Measurements from ENCODE around the gene INTS15. TPM values are rescaled to one million over a fixed set of nuclear protein-coding genes. Genes with fewer than 3 reads are reported as not detected.

INTS15 gene
- total and polyA plus RNA-seq, 2 experiments from 2014 or later, result 7.0 to 27.0 TPM

DNA sequence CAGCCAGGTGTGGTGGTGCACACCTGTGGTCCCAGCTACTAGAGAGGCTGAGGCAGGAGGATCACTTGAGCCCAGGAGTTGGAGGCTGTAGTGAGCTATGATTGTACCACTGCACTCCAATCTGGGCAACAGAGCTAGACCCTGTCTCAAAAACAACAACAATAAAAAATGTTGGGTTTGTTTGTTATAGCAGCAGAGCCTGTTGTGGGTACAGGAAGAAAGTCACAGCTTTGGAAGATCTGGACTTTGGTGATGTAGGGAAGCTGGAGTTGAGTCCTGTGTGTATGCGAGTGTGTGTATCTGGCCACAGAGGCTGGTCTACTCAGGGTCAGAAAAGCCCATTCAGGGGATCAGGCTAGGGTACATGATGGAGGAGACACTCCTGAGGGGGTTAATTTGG, 42.4 kb upstream of the INTS15 start:
- DNase-seq (ENCODE audit: low spot score), result no peak
- H4K20me1 ChIP-seq (replicated peaks; ENCODE audit: insufficient read depth), result no peaks in the 10 kb centered on the region
- H3F3A ChIP-seq (replicated peaks; ENCODE audit: low read depth), result no peaks in the 10 kb centered on the region
- Mint-ChIP-seq H3K36me3 (ENCODE audit: low read depth) (no peaks in the 10 kb centered on the region), H3K4me3 (no peak overlapping the region), H3K27ac (no peak overlapping the region), H3K9me3 (no peaks in the 10 kb centered on the region; the same call in 2 of the 3 replicates), H3K27me3 (ENCODE audit: insufficient read depth, low read depth, poor library complexity) (peaks cover 9% of the 10 kb centered on the region), H3K4me1 (no peaks in the 10 kb centered on the region; the same call in 2 of the 3 replicates)
- H3K4me3 ChIP-seq, result no peak overlapping the region
- no peak overlapping the region for H3K4me2 ChIP-seq
- no peaks in the 10 kb centered on the region for H3K36me3 ChIP-seq (ENCODE audit: insufficient read depth)
- no peak for ATAC-seq
- no peaks in the 10 kb centered on the region for H3K4me1 ChIP-seq (ENCODE audit: insufficient read depth)
- TF ChIP-seq STAT1 (IDR thresholded peaks at IDR 0.05; ENCODE audit: unreplicated experiment) (no peak), ZNF114 (CRISPR knock-in tag; IDR thresholded peaks at IDR 0.05) (no peak), CREB1 (CRISPR knock-in tag; IDR thresholded peaks at IDR 0.05; ENCODE audit: low read depth) (no peak), ZNF331 (CRISPR knock-in tag; IDR thresholded peaks at IDR 0.05; ENCODE audit: low read depth) (no peak), JUNB (IDR thresholded peaks at IDR 0.05; ENCODE audit: unreplicated experiment) (no peak), NANOG (IDR thresholded peaks at IDR 0.05; ENCODE audit: borderline replicate concordance) (no peak), EZH2phosphoT487 (IDR thresholded peaks at IDR 0.05; ENCODE audit: unreplicated experiment) (no peak), EZH2 (IDR thresholded peaks at IDR 0.05; ENCODE audit: low read depth, unreplicated experiment) (no peak), POLR2AphosphoS5 (IDR thresholded peaks at IDR 0.05; ENCODE audit: low read depth) (no peak)
- TF ChIP-seq, protein P1, sequence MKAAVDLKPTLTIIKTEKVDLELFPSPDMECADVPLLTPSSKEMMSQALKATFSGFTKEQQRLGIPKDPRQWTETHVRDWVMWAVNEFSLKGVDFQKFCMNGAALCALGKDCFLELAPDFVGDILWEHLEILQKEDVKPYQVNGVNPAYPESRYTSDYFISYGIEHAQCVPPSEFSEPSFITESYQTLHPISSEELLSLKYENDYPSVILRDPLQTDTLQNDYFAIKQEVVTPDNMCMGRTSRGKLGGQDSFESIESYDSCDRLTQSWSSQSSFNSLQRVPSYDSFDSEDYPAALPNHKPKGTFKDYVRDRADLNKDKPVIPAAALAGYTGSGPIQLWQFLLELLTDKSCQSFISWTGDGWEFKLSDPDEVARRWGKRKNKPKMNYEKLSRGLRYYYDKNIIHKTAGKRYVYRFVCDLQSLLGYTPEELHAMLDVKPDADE (IDR thresholded peaks at IDR 0.05), result no peak
- TF ChIP-seq, protein P2, sequence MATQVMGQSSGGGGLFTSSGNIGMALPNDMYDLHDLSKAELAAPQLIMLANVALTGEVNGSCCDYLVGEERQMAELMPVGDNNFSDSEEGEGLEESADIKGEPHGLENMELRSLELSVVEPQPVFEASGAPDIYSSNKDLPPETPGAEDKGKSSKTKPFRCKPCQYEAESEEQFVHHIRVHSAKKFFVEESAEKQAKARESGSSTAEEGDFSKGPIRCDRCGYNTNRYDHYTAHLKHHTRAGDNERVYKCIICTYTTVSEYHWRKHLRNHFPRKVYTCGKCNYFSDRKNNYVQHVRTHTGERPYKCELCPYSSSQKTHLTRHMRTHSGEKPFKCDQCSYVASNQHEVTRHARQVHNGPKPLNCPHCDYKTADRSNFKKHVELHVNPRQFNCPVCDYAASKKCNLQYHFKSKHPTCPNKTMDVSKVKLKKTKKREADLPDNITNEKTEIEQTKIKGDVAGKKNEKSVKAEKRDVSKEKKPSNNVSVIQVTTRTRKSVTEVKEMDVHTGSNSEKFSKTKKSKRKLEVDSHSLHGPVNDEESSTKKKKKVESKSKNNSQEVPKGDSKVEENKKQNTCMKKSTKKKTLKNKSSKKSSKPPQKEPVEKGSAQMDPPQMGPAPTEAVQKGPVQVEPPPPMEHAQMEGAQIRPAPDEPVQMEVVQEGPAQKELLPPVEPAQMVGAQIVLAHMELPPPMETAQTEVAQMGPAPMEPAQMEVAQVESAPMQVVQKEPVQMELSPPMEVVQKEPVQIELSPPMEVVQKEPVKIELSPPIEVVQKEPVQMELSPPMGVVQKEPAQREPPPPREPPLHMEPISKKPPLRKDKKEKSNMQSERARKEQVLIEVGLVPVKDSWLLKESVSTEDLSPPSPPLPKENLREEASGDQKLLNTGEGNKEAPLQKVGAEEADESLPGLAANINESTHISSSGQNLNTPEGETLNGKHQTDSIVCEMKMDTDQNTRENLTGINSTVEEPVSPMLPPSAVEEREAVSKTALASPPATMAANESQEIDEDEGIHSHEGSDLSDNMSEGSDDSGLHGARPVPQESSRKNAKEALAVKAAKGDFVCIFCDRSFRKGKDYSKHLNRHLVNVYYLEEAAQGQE (IDR thresholded peaks at IDR 0.05; ENCODE audit: unreplicated experiment), result no peak
- TF ChIP-seq, protein P3, sequence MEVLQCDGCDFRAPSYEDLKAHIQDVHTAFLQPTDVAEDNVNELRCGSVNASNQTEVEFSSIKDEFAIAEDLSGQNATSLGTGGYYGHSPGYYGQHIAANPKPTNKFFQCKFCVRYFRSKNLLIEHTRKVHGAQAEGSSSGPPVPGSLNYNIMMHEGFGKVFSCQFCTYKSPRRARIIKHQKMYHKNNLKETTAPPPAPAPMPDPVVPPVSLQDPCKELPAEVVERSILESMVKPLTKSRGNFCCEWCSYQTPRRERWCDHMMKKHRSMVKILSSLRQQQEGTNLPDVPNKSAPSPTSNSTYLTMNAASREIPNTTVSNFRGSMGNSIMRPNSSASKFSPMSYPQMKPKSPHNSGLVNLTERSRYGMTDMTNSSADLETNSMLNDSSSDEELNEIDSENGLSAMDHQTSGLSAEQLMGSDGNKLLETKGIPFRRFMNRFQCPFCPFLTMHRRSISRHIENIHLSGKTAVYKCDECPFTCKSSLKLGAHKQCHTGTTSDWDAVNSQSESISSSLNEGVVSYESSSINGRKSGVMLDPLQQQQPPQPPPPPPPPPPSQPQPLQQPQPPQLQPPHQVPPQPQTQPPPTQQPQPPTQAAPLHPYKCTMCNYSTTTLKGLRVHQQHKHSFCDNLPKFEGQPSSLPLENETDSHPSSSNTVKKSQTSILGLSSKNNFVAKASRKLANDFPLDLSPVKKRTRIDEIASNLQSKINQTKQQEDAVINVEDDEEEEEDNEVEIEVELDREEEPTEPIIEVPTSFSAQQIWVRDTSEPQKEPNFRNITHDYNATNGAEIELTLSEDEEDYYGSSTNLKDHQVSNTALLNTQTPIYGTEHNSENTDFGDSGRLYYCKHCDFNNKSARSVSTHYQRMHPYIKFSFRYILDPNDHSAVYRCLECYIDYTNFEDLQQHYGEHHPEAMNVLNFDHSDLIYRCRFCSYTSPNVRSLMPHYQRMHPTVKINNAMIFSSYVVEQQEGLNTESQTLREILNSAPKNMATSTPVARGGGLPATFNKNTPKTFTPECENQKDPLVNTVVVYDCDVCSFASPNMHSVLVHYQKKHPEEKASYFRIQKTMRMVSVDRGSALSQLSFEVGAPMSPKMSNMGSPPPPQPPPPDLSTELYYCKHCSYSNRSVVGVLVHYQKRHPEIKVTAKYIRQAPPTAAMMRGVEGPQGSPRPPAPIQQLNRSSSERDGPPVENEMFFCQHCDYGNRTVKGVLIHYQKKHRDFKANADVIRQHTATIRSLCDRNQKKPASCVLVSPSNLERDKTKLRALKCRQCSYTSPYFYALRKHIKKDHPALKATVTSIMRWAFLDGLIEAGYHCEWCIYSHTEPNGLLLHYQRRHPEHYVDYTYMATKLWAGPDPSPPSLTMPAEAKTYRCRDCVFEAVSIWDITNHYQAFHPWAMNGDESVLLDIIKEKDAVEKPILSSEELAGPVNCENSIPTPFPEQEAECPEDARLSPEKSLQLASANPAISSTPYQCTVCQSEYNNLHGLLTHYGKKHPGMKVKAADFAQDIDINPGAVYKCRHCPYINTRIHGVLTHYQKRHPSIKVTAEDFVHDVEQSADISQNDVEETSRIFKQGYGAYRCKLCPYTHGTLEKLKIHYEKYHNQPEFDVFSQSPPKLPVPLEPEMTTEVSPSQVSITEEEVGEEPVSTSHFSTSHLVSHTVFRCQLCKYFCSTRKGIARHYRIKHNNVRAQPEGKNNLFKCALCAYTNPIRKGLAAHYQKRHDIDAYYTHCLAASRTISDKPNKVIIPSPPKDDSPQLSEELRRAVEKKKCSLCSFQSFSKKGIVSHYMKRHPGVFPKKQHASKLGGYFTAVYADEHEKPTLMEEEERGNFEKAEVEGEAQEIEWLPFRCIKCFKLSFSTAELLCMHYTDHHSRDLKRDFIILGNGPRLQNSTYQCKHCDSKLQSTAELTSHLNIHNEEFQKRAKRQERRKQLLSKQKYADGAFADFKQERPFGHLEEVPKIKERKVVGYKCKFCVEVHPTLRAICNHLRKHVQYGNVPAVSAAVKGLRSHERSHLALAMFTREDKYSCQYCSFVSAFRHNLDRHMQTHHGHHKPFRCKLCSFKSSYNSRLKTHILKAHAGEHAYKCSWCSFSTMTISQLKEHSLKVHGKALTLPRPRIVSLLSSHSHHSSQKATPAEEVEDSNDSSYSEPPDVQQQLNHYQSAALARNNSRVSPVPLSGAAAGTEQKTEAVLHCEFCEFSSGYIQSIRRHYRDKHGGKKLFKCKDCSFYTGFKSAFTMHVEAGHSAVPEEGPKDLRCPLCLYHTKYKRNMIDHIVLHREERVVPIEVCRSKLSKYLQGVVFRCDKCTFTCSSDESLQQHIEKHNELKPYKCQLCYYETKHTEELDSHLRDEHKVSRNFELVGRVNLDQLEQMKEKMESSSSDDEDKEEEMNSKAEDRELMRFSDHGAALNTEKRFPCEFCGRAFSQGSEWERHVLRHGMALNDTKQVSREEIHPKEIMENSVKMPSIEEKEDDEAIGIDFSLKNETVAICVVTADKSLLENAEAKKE (CRISPR knock-in tag; IDR thresholded peaks at IDR 0.05), result no peak
- H3K27me3 ChIP-seq (ENCODE audit: insufficient read depth), result no peaks in the 10 kb centered on the region
- H3K27ac ChIP-seq (ENCODE audit: low read depth), result no peak overlapping the region
- no peaks in the 10 kb centered on the region for H3K79me2 ChIP-seq (replicated peaks; ENCODE audit: insufficient read depth)
- no peak overlapping the region for H2AFZ ChIP-seq
- H3K9me2 ChIP-seq (ENCODE audit: insufficient read depth), result no peaks in the 10 kb centered on the region

All from GM23338 (cell line).